HG03520 (cell line): ENCODE measurements around the gene EVI2A.
"Not testable (repeated sequence)": the region's sequence is repeated elsewhere in the genome, so short reads cannot be mapped to it uniquely, and the experiment has no call there.

Experiments used
- ATAC-seq: cut with Tn5 transposase; IDR thresholded peaks from one replicate; pipeline ENCODE4 v1.9.1; 2021; ENCODE audit warnings: mild to moderate bottlenecking, moderate library complexity; ENCODE audit not compliant: unreplicated experiment

EVI2A gene

DNA sequence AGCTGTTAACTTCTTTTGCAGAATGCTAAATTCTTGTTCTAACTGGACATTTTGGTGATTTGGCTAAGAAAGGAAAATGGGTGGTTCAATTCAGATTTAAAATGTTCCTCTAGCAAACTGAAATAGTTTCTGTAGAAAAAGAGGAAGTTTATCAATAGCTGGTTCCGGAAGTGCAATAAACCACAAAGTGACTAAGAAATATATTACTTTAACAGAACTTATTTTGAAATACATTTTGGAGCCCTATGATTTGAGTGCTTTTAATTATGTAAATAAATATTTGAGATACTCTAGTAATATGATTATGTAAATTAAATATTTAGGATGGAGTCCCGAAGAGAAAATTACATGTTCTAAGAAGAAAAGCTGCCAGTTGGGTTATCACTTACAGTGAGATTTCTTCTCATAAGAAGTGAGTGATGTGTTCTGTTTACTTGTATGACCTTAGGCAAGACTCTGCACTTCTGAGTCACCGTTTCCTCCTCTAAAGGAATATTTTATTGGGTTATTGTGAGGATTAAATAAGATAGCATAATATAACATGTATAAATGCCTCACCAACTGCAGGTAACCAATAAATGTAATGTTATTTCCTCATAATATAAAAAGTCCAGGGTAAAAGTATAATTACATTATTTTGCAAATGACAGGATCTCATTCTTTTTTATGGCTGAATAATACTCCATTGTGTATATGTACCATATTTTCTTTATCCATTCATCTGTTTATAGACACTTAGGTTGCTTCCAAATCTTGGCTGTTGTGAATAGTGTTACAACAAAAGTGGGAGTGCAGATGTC lies 7.2 kb downstream of the EVI2A start, which contains the start of gene EVI2B:
Gene EVI2B (minus strand): TSS at position 73 of the 800 bp plus-strand sequence. CDS start 8,445 bp downstream, outside the sequence.
- no peak for ATAC-seq

DNA sequence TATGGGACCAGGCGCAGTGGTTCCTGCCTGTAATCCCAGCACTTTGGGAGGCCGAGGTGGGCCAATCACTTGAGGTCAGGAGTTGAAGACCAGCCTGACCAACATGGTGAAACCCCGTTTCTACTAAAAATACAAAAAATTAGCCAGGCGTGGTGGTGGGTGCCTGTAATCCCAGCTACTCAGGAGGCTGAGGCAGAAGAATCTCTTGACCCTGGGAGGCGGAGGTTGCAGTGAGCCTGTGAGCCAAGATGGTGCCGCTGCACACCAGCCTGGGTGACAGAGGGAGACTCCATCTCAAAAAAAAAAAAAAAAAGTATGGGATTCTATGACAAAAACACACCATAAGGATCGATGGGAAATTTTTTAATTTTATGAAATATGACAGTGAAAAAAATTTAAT lies 9.2 kb downstream of the EVI2A start:
- ATAC-seq = not testable (repeated sequence)

DNA sequence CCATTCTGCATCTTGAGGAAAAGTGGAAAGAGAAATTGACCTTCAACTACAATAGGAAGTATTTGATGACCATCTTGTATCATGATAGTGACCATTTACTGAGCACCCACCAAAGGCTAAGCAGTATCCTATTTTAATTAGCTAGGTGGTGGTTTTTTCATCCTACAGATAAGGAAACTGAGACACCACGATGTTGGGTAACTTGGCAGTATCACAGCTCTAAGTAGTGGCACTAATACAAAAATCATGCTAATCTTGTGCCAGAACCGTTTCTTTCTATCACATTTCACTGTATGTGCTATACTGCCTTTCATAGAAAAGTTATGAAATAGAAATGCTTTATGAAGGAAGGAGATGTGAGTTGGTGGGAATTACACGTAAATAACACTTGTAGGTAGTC lies 9.9 kb downstream of the EVI2A start:
- ATAC-seq = no peak

DNA sequence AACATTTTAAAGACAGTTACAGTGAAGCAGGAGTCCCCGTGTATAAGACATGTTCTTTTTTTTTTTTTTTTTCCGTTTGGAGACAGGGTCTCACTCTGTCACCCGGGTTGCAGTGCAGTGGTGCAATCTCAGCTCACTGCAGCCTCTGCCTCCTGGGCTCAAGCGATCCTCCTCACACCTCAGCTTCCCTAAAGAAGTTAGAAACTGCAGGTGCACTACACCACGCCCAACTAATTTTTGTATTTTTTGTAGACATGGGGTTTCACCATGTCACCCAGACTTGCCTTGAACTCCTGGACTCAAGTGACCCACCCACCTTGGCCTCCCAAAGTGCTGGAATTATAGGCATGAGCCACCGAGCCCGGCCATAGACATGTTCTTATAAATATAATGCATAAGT lies 10.5 kb downstream of the EVI2A start:
- no peak for ATAC-seq

DNA sequence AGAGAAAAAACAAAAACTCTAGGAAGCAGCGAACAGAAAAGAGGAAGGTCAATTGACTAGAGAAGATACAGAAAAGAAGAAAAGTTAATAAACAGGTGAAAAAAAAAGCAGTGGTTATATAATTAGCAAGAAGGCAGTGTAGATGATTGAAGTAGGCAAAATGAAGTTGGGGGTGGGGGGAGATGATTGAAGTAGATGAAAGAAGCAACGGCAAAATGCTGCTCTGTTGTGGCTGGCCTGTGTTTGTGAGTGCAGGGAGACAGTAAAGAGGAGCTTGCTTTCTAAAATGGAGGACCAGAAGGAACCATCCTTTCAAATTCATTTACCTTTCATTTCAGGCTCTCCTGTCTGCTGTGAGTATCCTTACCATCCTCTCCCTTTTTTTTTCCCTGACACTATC lies 11.2 kb downstream of the EVI2A start:
- ATAC-seq = no peak

DNA sequence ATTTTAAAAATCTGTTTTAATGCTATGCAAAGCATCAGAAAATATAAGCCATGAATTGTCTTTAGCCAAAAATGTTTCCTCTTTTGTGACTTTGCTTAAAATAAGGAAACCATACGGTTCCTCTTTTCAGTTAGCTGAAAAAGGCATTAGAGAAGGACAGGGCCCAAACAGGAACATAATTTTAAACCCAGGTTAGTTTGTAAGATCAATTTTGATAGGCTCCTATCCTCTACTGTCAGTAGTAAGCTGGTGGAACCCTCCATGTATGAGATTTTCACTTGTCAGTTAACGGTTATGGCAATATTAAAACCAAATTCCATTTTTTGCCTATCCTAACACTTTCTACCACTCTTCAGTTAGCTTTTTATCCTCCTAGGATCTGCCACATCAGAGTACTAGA lies 11.9 kb downstream of the EVI2A start:
- ATAC-seq = no peak

DNA sequence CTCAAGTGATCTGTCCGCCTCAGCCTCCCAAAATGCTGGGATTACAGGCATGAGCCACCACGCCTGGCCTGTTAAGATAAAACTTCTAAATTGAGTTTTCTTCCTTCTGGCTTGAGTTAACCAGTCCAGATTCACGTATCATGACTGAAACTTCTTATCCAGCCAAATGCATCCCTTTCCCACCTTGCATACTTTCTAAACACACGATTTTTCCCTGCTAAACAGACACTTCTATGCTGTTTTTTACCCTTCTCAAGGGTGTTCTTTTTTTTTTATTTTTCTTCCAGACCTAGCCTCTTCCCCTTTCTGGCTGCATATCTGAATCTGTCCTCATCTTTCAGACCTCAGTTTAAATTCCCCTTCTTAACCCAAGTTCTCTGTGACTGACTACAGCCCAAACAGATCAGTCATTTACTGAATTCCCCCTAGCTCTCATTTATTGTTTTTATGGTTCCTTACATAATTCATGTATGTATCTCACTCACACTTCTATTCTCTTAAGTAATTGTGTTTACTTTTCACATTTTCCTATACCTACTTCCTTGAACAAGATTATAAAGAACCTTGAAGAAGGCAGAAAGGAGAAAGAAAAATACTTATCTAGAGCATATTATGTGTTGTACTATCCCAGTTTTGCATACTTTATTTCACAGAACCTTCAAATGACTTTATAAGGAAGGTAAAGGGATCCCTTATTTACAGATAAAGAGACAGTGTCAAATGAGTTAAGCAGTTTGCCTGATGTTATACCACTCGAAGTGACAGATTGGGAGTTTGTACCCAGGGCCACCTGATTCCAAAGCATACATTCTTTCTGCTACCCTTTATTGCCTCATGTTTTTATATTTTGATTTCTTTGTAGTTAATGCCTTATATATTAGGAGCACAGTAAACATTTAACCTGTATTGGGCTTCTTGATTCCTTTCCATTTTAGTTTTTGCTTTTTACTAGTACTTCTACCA lies 12.8 kb downstream of the EVI2A start:
- no peak for ATAC-seq

DNA sequence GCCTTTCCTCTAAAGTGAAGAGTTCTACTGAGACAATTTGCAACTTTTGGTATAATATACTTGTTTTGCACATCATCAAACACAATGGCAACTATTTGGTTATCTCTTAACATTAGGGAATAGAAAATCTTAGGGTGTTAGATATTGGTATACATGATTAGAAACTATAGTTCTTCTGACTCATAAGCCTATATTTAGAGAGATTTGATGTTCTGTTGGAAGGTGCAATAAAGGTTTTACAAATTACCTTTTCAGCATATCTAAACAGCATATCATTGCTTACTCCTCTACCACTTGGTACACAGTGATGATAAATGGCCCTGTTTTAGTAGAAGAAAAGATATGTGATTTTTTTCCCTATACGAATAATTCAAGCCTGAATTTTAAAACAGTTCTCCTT lies 13.8 kb downstream of the EVI2A start:
- no peak for ATAC-seq

DNA sequence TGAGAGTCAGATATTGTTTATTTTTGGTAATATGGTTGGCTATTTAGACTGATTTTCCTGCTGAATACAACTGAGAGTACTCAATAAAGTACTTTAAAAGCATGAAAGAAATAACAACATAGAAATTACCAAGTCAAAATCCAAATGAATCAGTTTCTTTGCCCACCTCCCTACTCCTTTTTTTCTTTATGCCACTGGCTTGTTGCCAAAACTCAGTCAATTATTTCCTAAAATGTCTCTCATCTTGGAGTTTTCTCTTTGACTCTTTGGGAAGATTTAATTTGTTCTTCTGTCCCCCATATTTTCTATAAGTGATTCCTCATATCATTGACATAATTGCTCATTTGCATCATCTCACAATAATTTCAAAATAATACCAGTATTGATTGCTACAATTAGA lies 21.8 kb downstream of the EVI2A start:
- no peak for ATAC-seq

DNA sequence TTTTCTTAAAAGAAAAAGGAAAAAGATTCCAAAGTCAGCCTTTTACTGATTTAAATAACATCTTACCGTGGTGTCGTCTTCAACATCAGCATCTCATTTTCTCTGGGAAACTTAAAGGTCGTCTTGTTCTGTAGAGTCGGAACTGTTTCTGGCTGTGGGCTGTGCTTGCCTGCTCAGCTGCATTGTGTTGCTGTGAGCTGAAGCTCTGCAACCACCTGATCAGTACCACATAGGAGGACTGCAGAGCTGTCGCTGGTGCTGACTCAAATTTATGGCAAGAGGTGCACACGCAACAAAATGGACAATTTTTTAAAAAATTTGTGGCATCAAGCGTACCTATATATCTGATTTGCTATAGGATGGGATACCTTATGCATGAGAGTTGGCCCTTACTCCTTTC lies 24.3 kb downstream of the EVI2A start, which contains the start of gene OMG:
Gene OMG (minus strand): TSS at position 150 of the 400 bp plus-strand sequence. CDS start 908 bp downstream, outside the sequence.
- ATAC-seq = no peak

DNA sequence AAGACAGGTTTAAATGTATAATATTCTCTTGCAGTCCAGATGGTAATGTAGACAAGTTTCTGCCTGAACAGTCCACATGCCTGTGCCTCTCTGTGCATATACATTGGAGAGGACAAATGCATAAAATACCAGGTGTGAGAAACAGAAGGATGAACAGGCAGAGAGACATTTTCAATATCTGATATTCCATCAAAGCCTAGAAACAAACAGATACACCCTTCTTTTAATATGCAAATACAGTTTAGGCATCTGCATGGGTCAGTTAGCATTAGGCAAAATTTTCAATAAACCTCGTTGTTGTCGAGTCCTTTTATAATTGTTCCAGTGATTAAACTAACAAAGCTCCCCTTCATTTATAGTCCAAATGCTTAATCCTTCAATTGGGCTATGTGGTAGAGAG lies 25.3 kb downstream of the EVI2A start:
- no peak for ATAC-seq

DNA sequence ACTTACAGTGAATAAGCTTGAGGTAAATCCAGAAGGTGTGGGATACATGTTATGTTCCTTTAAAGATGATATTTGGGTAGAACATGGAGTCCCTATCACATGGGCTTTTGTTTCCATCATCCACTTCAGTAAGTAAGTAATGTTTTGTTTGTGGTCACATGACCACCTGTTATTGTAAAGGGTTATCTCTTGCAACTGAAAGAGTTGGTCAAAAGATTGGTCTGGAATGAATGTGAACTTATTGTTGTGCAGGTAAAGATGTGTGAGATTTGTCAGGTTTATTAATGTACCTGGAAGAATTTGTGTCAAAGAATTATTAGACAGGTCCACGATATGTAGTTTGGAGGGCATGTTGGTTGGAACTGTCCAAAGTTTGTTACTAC lies 25.9 kb downstream of the EVI2A start:
- ATAC-seq = no peak

DNA sequence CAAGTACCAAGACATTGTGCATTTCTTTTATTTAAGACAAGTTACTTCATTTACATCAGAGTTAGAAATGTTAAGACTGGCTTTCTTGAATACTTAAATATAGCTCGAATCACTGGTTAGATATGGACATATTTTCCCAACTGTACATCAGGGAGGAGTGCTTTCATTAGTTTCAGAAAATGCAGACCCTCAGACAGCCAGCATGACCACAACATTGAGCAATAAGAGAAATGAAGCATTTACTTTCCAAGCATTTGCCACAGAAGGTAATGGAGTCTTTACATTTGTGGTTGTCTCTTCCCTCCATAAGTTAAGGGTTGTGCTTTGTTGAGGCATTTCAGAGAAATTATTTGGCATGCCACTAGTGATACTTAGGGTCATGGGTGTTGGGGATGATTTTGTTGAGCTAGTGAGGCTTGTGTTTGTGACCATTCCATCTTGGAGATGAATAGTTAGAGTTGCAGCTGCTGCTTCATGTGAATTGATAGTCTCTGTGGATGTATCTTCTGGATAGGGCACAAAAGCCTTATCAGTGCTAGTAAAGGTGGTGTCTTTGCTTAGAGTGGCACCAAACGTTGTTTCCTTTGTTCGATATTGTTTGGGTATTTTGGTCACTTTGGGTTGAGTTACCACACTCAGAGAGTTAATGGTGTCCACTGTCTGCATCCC lies 26.5 kb downstream of the EVI2A start:
- ATAC-seq = no peak

DNA sequence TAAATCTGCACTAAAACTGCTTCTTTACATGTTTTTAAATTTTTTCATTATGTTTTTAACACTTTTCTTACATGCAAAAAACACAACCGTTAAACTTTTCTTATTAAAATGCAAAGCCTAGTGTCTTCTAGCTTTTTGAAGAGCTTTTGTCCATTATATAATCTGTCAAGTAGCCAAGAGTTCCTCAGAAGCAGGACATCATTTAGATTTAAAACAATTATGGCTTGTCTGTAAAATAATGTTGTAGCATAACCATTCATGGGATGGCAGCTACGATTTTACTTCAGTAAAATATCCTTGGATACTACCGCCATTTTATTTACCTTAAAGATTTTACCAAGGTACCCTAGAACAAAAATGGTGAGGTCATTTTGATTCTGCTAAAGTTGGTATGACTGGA lies 27.2 kb downstream of the EVI2A start:
- no peak for ATAC-seq

DNA sequence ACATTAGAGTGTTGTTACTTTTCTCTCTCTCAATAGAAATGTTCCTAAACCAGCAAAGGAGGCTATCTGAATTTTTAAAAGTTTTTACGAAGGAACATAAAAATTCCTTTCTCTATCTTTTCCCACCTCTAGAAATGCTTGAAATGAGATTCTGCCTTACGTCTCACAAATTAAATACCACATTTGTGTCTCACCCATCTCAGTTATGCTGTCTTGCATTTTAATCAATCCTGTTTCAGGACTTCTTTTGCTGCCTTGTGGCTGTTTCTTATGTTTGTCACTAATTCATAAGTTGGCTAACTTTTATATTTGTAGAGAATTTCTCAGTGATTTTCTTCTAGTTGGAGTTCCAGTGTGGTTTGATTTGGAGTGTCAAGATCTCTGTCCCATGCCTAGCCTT lies 27.8 kb downstream of the EVI2A start:
- ATAC-seq = no peak

DNA sequence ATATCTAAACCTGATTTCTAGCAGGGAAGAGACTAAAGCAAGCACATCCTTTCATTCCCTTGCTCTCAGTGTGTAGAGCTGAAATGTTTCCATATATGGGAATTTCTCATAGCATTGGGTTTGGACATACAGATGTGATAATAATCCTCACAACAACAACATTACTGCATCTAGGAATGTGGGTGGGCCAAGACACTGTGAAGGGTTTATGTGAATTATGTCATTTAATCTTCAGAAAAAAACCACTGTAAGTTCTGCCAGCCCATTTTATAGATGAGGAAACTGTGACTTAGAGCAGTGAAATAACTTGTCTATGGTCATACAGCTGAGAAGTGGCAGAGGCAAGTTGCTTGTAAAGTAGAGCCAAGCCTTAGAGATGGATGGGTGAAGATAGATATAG lies 29.6 kb downstream of the EVI2A start:
- ATAC-seq = no peak

DNA sequence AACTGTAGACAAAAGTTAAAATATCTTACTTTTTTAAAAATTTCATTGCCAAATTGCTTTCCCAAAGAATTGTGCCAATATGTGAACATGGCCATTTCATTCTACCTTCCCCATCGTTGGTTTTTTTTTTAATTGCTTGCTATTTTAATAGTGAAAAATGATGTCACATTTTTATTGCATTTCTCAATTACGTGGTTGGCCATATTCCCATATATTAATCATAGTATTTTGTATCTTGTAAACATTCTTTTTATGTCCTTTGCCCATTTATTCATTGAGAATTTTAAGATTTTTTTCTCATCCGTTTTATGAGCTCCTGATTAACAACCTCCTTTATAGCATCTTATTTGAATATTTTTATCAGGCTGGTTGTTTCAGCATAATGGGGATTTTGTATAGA lies 31.6 kb downstream of the EVI2A start:
- ATAC-seq = no peak

DNA sequence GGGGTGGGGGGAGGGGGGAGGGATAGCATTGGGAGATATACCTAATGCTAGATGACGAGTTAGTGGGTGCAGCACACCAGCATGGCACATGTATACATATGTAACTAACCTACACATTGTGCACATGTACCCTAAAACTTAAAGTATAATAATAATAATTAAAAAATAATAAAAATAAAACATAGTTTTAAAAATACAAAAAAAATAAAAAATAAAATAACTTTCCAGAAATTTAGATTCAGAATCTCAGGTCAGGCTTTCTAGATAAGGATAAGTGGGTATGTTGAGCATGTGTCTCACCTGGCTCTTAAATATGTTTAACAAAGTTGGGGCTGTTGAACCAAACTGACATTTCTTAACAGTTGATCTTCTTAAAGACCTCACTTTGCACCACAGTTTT lies 33.5 kb downstream of the EVI2A start:
- not testable (repeated sequence) for ATAC-seq

DNA sequence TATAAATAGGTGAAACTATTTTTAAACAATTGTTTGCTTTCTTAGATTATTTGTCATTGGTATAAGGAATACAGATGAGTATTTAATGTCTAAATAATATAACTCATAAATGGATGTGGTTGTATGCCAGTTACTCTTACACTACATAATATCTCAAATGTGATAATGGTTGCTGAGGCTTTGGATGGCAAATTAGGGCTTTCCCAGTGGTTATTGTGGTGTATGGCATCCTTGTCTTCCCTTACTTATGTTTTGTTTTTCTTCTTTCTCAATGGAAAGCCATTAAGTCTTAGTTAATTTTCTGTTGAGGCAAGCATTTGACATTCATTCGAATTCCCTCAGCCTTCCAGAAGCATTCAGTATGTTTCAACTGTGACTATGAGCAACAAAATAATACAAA lies 34.8 kb downstream of the EVI2A start:
- ATAC-seq = no peak

DNA sequence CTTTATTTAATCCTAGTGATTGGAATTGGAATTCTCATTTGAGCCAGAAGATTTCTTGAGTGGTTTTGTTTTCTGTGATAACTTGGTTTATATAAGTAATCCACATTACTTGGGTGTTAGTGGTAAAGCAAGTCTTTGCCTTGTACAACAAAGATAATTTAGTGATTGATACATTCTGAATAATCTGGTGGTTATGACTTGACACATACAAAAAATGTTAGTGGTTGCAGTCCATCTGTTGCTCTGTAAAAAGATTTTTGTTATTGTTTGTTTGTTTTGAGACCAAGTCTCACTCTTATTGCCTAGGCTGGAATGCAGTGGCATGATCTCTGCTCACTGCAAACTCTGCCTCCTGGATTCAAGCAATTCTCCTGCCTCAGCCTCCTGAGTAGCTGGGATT lies 37.6 kb downstream of the EVI2A start:
- ATAC-seq = no peak

DNA sequence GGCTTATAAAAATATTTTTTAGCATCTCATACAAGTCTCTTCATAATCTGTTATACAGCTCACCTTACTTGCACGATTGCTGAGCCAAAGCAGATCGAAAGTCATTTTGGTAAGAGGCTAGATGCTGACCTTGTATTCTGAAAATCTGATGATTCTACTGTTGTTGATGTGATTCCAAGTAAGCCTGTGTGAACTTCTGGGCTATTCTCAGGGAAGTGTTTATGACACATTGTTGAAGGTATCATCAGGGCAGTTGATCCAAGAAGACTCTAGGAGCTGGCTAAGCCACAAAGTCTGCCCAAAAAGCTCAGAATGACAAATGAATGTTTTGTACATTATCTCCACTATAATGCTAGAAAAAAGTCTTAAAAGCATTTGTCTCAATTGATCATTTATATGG lies 40.4 kb downstream of the EVI2A start:
- no peak for ATAC-seq
